GM23338 (cell line): ENCODE measurements around the gene ELOVL7. TPM values are rescaled to one million over a fixed set of nuclear protein-coding genes. Genes with fewer than 3 reads are reported as not detected.

Source experiments
- ATAC-seq: fragments of 200-7000 bp; cut with Tn5 transposase; 3 replicates; pipeline ENCODE4 v1.9.1; 2020
- DNase-seq: peaks from one replicate; pipeline ENCODE4 v3.0.0-alpha.2; 2015; ENCODE audit warnings: low spot score
- H2AFZ ChIP-seq: fragments of 200-600 bp; sonication (generic); 2 replicates; pipeline ENCODE4 v1.8.0; 2016; ENCODE audit warnings: antibody characterized with exemption, mild to moderate bottlenecking, moderate library complexity
- H3F3A ChIP-seq: fragments of 200-600 bp; sonication (generic); replicated peaks from 2 replicates; pipeline ENCODE4 v1.8.0; 2017; ENCODE audit warnings: antibody characterized with exemption, mixed run types, low read depth
- H3K27ac ChIP-seq: fragments of 200-600 bp; sonication (generic); 2 replicates; pipeline ENCODE4 v1.6.1; 2016; ENCODE audit warnings: low read depth
- H3K27me3 ChIP-seq: fragments of 200-600 bp; sonication (generic); 2 replicates; pipeline ENCODE4 v1.8.0; 2016; ENCODE audit warnings: mild to moderate bottlenecking, mixed run types, moderate library complexity; ENCODE audit not compliant: insufficient read depth
- H3K36me3 ChIP-seq: fragments of 200-600 bp; sonication (generic); 2 replicates; pipeline ENCODE4 v1.8.0; 2016; ENCODE audit warnings: mild to moderate bottlenecking; ENCODE audit not compliant: insufficient read depth
- H3K4me1 ChIP-seq: fragments of 200-600 bp; sonication (generic); 2 replicates; pipeline ENCODE4 v1.8.0; 2016; ENCODE audit warnings: mild to moderate bottlenecking, moderate library complexity; ENCODE audit not compliant: insufficient read depth
- H3K4me2 ChIP-seq: fragments of 200-600 bp; sonication (generic); 2 replicates; pipeline ENCODE4 v1.7.1; 2017; ENCODE audit warnings: mixed run types
- H3K4me3 ChIP-seq: fragments of 200-600 bp; sonication (generic); 2 replicates; pipeline ENCODE4 v1.6.1; 2016; ENCODE audit warnings: mixed run types
- H3K79me2 ChIP-seq: fragments of 200-600 bp; sonication (generic); replicated peaks from 2 replicates; pipeline ENCODE4 v1.8.0; 2017; ENCODE audit warnings: mild to moderate bottlenecking; ENCODE audit not compliant: insufficient read depth
- H3K9me2 ChIP-seq: fragments of 200-600 bp; sonication (generic); 2 replicates; pipeline ENCODE4 v1.8.0; 2017; ENCODE audit not compliant: insufficient read depth
- H4K20me1 ChIP-seq: fragments of 200-600 bp; sonication (generic); replicated peaks from 2 replicates; pipeline ENCODE4 v1.8.0; 2017; ENCODE audit warnings: mild to moderate bottlenecking; ENCODE audit not compliant: insufficient read depth
- H3K27ac Mint-ChIP-seq: 2 replicates; pipeline ENCODE4 v1.8.0; 2020; ENCODE audit warnings: inconsistent platforms, mild to moderate bottlenecking, moderate library complexity, mixed read lengths
- H3K27me3 Mint-ChIP-seq: 3 replicates; pipeline ENCODE4 v1.8.0; 2022; ENCODE audit warnings: low read depth, mild to moderate bottlenecking, moderate library complexity, mixed read lengths, inconsistent platforms; ENCODE audit not compliant: insufficient read depth, poor library complexity
- H3K36me3 Mint-ChIP-seq: 3 replicates; pipeline ENCODE4 v1.8.0; 2021; ENCODE audit warnings: low read depth, mild to moderate bottlenecking, inconsistent platforms, moderate library complexity, mixed read lengths
- H3K4me1 Mint-ChIP-seq: 3 replicates; pipeline ENCODE4 v1.8.0; 2020; ENCODE audit warnings: mild to moderate bottlenecking, inconsistent platforms, mixed read lengths
- H3K4me3 Mint-ChIP-seq: 3 replicates; pipeline ENCODE4 v1.8.0; 2021; ENCODE audit warnings: moderate library complexity, mild to moderate bottlenecking, inconsistent platforms, mixed read lengths
- H3K9me3 Mint-ChIP-seq: 3 replicates; pipeline ENCODE4 v1.8.0; 2020; ENCODE audit warnings: moderate library complexity, mild to moderate bottlenecking, inconsistent platforms, mixed read lengths
- CREB1 ChIP-seq: fragments of 250-450 bp; sonication (Bioruptor Pico); IDR thresholded peaks from 2 replicates; pipeline ENCODE4 v1.5.0; 2020; ENCODE audit warnings: low read depth, mild to moderate bottlenecking, moderate library complexity
- CTCF ChIP-seq, 2 experiments: fragments of 200-600 bp in 1 of 2; sonication (generic) in 1 of 2; conservative IDR thresholded peaks; 2 replicates each; pipeline versions ENCODE4 v1.5.1 to v1.6.1; 2016 to 2017; ENCODE audit warnings: antibody characterized with exemption in 2 of 2, low read depth in 2 of 2, mild to moderate bottlenecking in 2 of 2, moderate library complexity in 1 of 2
- EZH2 ChIP-seq: fragments of 200-600 bp; sonication (generic); IDR thresholded peaks from one replicate; pipeline ENCODE4 v1.8.0; 2017; ENCODE audit warnings: antibody characterized with exemption, mild to moderate bottlenecking, low read depth; ENCODE audit not compliant: unreplicated experiment
- JUNB ChIP-seq: IDR thresholded peaks from one replicate; pipeline ENCODE4 v1.6.1; 2016; ENCODE audit warnings: antibody characterized with exemption; ENCODE audit not compliant: unreplicated experiment
- POLR2AphosphoS5 ChIP-seq: IDR thresholded peaks from 2 replicates; pipeline ENCODE4 v1.6.1; 2016; ENCODE audit warnings: antibody characterized with exemption, low read depth
- STAT1 ChIP-seq: IDR thresholded peaks from one replicate; pipeline ENCODE4 v1.6.1; 2016; ENCODE audit warnings: antibody characterized with exemption; ENCODE audit not compliant: unreplicated experiment
- ZNF114 ChIP-seq: fragments of 250-450 bp; sonication (Bioruptor Pico); IDR thresholded peaks from 2 replicates; pipeline ENCODE4 v1.5.0; 2020; ENCODE audit warnings: mild to moderate bottlenecking, moderate library complexity
- ZNF331 ChIP-seq: fragments of 250-450 bp; sonication (Bioruptor Pico); IDR thresholded peaks from 2 replicates; pipeline ENCODE4 v1.5.0; 2020; ENCODE audit warnings: low read depth, mild to moderate bottlenecking, moderate library complexity
- ZNF462 ChIP-seq: fragments of 250-450 bp; sonication (Bioruptor Pico); IDR thresholded peaks from 2 replicates; pipeline ENCODE4 v1.5.0; 2020; ENCODE audit warnings: mild to moderate bottlenecking, moderate library complexity
- polyA plus RNA-seq: library from polyadenylated mRNA; unstranded; fragments of >200 nt; fragmentation: Nextera tagmentation; extraction: Ambion mirVana; gene quantifications from 2 replicates; pipeline ENCODE4 v1.2.1, GENCODE V29; 2016
- total RNA-seq: library from RNA; depleted of rRNA; stranded (reverse); fragments of >200 nt; shearing (Covaris generic); gene quantifications from 2 replicates; pipeline ENCODE4 v1.2.3, GENCODE V29; 2014

The ELOVL7 gene
- total and polyA plus RNA-seq, 2 experiments from 2014 or later, result 2.3 to 7.0 TPM

- no peak for ATAC-seq
- H2AFZ ChIP-seq, result no peak overlapping the region
- DNase-seq, result peak; percentile 43
- no peaks in the 10 kb centered on the region for H3K9me2 ChIP-seq
- no peaks in the 10 kb centered on the region for H3K4me1 ChIP-seq
- Mint-ChIP-seq H3K27ac (no peak overlapping the region), H3K4me1 (no peaks in the 10 kb centered on the region; the same call in 2 of the 3 replicates), H3K4me3 (no peak overlapping the region), H3K36me3 (peaks cover 63% of the 10 kb centered on the region), H3K9me3 (peaks cover 53% of the 10 kb centered on the region), H3K27me3 (peaks cover 6% of the 10 kb centered on the region)
- no peak for TF ChIP-seq STAT1
- peak; percentile 62 to 71 for TF ChIP-seq CTCF (conservative IDR thresholded peaks at IDR 0.05; ENCODE audit: low read depth in 2 of 2)
- TF ChIP-seq JUNB, result no peak
- H4K20me1 ChIP-seq, result no peaks in the 10 kb centered on the region
- no peak overlapping the region for H3K4me3 ChIP-seq
- H3K27me3 ChIP-seq, result no peaks in the 10 kb centered on the region
- H3F3A ChIP-seq, result no peaks in the 10 kb centered on the region
- H3K36me3 ChIP-seq, result peaks cover 18% of the 10 kb centered on the region
- no peak overlapping the region for H3K4me2 ChIP-seq
- no peak overlapping the region for H3K27ac ChIP-seq
- no peaks in the 10 kb centered on the region for H3K79me2 ChIP-seq
Measured at GRCh38 chr5:60883229-60883628, 39.2 kb upstream of the ELOVL7 start.

- H2AFZ ChIP-seq, result no peak overlapping the region
- H3K27ac ChIP-seq, result no peak overlapping the region
- no peaks in the 10 kb centered on the region for H3K79me2 ChIP-seq
- no peak overlapping the region for H3K4me2 ChIP-seq
- H3K9me3 Mint-ChIP-seq, result peaks cover 32% of the 10 kb centered on the region
- no peak overlapping the region for H3K4me3 ChIP-seq
- no peak overlapping the region for H3K27ac Mint-ChIP-seq
- H3F3A ChIP-seq, result no peaks in the 10 kb centered on the region
- 0 out of 2 replicates have a peak, but pooled peaks cover under 1% of the 10 kb centered on the region for H3K36me3 ChIP-seq
- H3K4me1 ChIP-seq, result no peaks in the 10 kb centered on the region
- no peaks in the 10 kb centered on the region for H4K20me1 ChIP-seq
- no peaks in the 10 kb centered on the region for H3K27me3 ChIP-seq
- no peak for ATAC-seq
- no peaks in the 10 kb centered on the region for H3K9me2 ChIP-seq
- peaks cover 23% of the 10 kb centered on the region; the same call in 2 of the 3 replicates for H3K36me3 Mint-ChIP-seq
- no peaks in the 10 kb centered on the region for H3K27me3 Mint-ChIP-seq
- DNase-seq, result no peak
- H3K4me1 Mint-ChIP-seq, result no peaks in the 10 kb centered on the region
- no peak overlapping the region for H3K4me3 Mint-ChIP-seq
- TF ChIP-seq JUNB (no peak), STAT1 (no peak), ZNF331 (no peak), CTCF (conservative IDR thresholded peaks at IDR 0.05; ENCODE audit: low read depth in 2 of 2) (no peak), CREB1 (CRISPR knock-in tag) (no peak), ZNF462 (no peak), EZH2 (no peak), ZNF114 (CRISPR knock-in tag) (no peak), POLR2AphosphoS5 (no peak)
Measured at GRCh38 chr5:60872892-60873291, 28.8 kb upstream of the ELOVL7 start.
